MM.1S (cell line): Measurements from ENCODE around the gene ANKRD44.

Experiments used
- DNase-seq: peaks from one replicate; pipeline ENCODE4 v3.0.0-alpha.2; 2015
- H2AFZ ChIP-seq: fragments of 300-600 bp; sonication (generic); 2 replicates; pipeline ENCODE4 v1.6.0; 2016; ENCODE audit warnings: antibody characterized with exemption, low read length
- H3F3A ChIP-seq: fragments of 300-600 bp; sonication (generic); 2 replicates; pipeline ENCODE4 v1.6.1; 2016; ENCODE audit warnings: mild to moderate bottlenecking, antibody characterized with exemption, low read length, moderate library complexity, mixed read lengths; ENCODE audit not compliant: insufficient read depth
- H3K27ac ChIP-seq: fragments of 300-600 bp; sonication (generic); 2 replicates; pipeline ENCODE4 v1.5.1; 2016; ENCODE audit warnings: mild to moderate bottlenecking, low read length
- H3K27me3 ChIP-seq: fragments of 300-600 bp; sonication (generic); replicated peaks from 2 replicates; pipeline ENCODE4 v1.6.0; 2016; ENCODE audit warnings: low read length; ENCODE audit not compliant: insufficient read depth
- H3K36me3 ChIP-seq: fragments of 300-600 bp; sonication (generic); replicated peaks from 2 replicates; pipeline ENCODE4 v1.6.1; 2016; ENCODE audit warnings: mild to moderate bottlenecking, low read length, mixed read lengths; ENCODE audit not compliant: insufficient read depth
- H3K4me1 ChIP-seq: fragments of 300-600 bp; sonication (generic); 2 replicates; pipeline ENCODE4 v1.6.1; 2016; ENCODE audit warnings: low read length, mixed read lengths
- H3K4me2 ChIP-seq: fragments of 300-600 bp; sonication (generic); 2 replicates; pipeline ENCODE4 v1.6.0; 2016; ENCODE audit warnings: low read depth, low read length
- H3K4me3 ChIP-seq: fragments of 300-600 bp; sonication (generic); 2 replicates; pipeline ENCODE4 v1.5.1; 2016; ENCODE audit warnings: low read length, mixed read lengths
- H3K79me2 ChIP-seq: fragments of 300-600 bp; sonication (generic); 2 replicates; pipeline ENCODE4 v1.6.1; 2016; ENCODE audit warnings: mixed run types, low read length, mixed read lengths
- H3K9ac ChIP-seq: fragments of 300-600 bp; sonication (generic); 2 replicates; pipeline ENCODE4 v1.6.1; 2016; ENCODE audit warnings: low read length, mixed read lengths
- H3K9me2 ChIP-seq: fragments of 300-600 bp; sonication (generic); replicated peaks from 2 replicates; pipeline ENCODE4 v1.6.1; 2016; ENCODE audit warnings: mild to moderate bottlenecking, low read length, mixed read lengths; ENCODE audit not compliant: insufficient read depth
- H3K9me3 ChIP-seq: fragments of 300-600 bp; sonication (generic); replicated peaks from 2 replicates; pipeline ENCODE4 v1.6.1; 2016; ENCODE audit warnings: mild to moderate bottlenecking, low read length, mixed read lengths; ENCODE audit not compliant: insufficient read depth
- H4K20me1 ChIP-seq: fragments of 300-600 bp; sonication (generic); 2 replicates; pipeline ENCODE4 v1.6.1; 2016; ENCODE audit warnings: mild to moderate bottlenecking, low read length, moderate library complexity, mixed read lengths; ENCODE audit not compliant: insufficient read depth
- CTCF ChIP-seq: fragments of 300-600 bp; sonication (generic); IDR thresholded peaks from 2 replicates; pipeline ENCODE4 v1.5.1; 2016; ENCODE audit warnings: antibody characterized with exemption, low read length, mixed read lengths
- EZH2 ChIP-seq: fragments of 300-600 bp; sonication (generic); optimal IDR thresholded peaks from 2 replicates; pipeline ENCODE3; 2017; ENCODE audit warnings: low read depth, mild to moderate bottlenecking, antibody characterized with exemption, low read length, mixed read lengths
- EZH2phosphoT487 ChIP-seq: fragments of 300-600 bp; sonication (generic); IDR thresholded peaks from 2 replicates; pipeline ENCODE4 v1.6.1; 2018; ENCODE audit warnings: antibody characterized with exemption, low read length

ANKRD44 gene

DNA sequence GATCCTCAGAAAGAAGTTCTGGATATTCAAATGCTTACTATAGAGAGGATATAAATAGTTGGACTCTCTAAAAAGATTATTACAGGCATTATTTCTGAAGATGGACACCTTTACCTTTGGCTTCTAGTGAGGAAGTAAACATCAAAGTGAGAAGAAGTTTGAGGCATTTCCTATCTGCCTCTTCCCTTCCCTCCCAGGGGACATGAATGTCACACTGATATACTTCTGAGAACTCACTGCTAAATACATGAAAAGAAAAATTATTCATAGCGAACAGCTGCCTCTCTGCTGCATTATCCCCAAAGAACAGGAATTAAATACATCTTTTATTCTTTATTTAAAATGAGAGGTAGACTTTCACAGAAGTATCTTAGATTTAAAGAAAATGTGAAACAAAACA, 320.5 kb downstream of the ANKRD44 start:
- no peaks in the 10 kb centered on the region for H3K36me3 ChIP-seq
- no peak overlapping the region for H3K4me3 ChIP-seq
- no peak overlapping the region for H3K9ac ChIP-seq
- TF ChIP-seq EZH2 = no peak
- TF ChIP-seq EZH2phosphoT487 = no peak
- no peak for TF ChIP-seq CTCF
- no peaks in the 10 kb centered on the region for H3F3A ChIP-seq
- H3K9me3 ChIP-seq = no peaks in the 10 kb centered on the region
- H2AFZ ChIP-seq = no peak overlapping the region
- DNase-seq = no peak
- no peaks in the 10 kb centered on the region for H4K20me1 ChIP-seq
- H3K4me2 ChIP-seq = no peak overlapping the region
- no peaks in the 10 kb centered on the region for H3K9me2 ChIP-seq
- no peaks in the 10 kb centered on the region for H3K79me2 ChIP-seq
- no peaks in the 10 kb centered on the region for H3K27me3 ChIP-seq
- H3K27ac ChIP-seq = no peak overlapping the region
- H3K4me1 ChIP-seq = peaks cover 11% of the 10 kb centered on the region

DNA sequence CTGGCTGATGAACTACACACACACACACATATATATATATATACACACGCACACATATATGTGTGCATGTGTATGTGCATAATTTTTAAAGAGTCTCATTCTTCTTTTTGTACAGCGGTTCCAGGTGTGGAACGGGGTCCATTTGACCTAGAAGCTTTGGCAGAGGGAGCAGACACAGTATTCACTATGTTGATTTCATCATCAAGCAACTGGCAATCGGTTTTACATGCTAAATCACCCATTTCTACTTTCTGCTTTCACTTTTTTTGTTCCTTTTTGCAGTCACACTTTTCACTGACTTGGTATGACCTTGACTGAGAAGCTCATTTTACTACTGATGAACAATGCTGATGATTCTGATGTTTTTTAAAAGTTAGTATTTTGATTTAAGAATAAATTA, 321.1 kb downstream of the ANKRD44 start:
- no peaks in the 10 kb centered on the region for H3F3A ChIP-seq
- H3K4me1 ChIP-seq = peaks cover 11% of the 10 kb centered on the region
- H4K20me1 ChIP-seq = no peaks in the 10 kb centered on the region
- H3K27me3 ChIP-seq = no peaks in the 10 kb centered on the region
- H3K9ac ChIP-seq = no peak overlapping the region
- TF ChIP-seq EZH2 (no peak), EZH2phosphoT487 (no peak), CTCF (no peak)
- no peaks in the 10 kb centered on the region for H3K9me2 ChIP-seq
- H3K4me2 ChIP-seq = no peak overlapping the region
- H3K36me3 ChIP-seq = no peaks in the 10 kb centered on the region
- no peaks in the 10 kb centered on the region for H3K79me2 ChIP-seq
- no peak overlapping the region for H2AFZ ChIP-seq
- no peak overlapping the region for H3K4me3 ChIP-seq
- no peaks in the 10 kb centered on the region for H3K9me3 ChIP-seq
- no peak overlapping the region for H3K27ac ChIP-seq
- DNase-seq = no peak

GRCh38 chr2:196988639-196989038, 321.9 kb downstream of the ANKRD44 start:
- TF ChIP-seq EZH2phosphoT487 = no peak
- no peak for TF ChIP-seq EZH2
- no peak for TF ChIP-seq CTCF
- Histone ChIP-seq H3K36me3 (no peaks in the 10 kb centered on the region), H3K4me2 (no peak overlapping the region), H3K9ac (no peak overlapping the region), H3K4me3 (no peak overlapping the region), H3F3A (no peaks in the 10 kb centered on the region), H3K9me2 (no peaks in the 10 kb centered on the region), H3K27me3 (no peaks in the 10 kb centered on the region), H3K4me1 (peaks cover 11% of the 10 kb centered on the region), H3K9me3 (no peaks in the 10 kb centered on the region), H3K79me2 (no peaks in the 10 kb centered on the region), H4K20me1 (no peaks in the 10 kb centered on the region), H3K27ac (no peak overlapping the region), H2AFZ (no peak overlapping the region)
- DNase-seq = no peak
